GM12875 (cell line): ENCODE data around the gene ROBO1.

Source experiments
- H3K4me3 ChIP-seq: one replicate; pipeline ENCODE4 v1.5.1; 2011; ENCODE audit warnings: low read depth, low read length, control low read depth
- CTCF ChIP-seq: IDR thresholded peaks from 2 replicates; pipeline ENCODE4 v1.5.1; 2011; ENCODE audit warnings: low read depth, mild to moderate bottlenecking, control low read depth, inconsistent platforms, low read length, moderate library complexity, borderline replicate concordance; ENCODE audit not compliant: insufficient read depth

ROBO1 gene

DNA sequence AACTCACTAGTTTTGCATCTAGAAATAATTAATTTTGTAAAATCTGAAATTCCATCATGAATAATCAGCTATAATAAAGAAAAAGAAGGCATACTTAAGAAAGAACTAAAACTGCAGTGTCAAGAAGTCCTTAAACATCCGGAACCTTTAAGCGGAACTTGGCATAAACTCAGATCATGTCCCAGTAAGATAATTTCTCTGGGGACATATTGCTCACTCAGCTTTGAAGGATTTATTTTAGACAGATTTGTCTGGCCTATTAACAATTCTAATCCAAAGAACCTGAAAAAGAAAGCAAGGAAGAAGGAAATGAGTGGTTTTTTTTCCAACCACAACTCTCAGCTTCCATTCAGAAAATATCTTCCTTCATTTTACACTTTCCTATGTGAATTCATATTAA lies 850.3 kb downstream of the ROBO1 start:
- no peak overlapping the region for H3K4me3 ChIP-seq
- TF ChIP-seq CTCF: no peak

- H3K4me3 ChIP-seq: no peak overlapping the region
- TF ChIP-seq CTCF: no peak
Measured at GRCh38 chr3:78913711-78914110, 854.1 kb downstream of the ROBO1 start.

- H3K4me3 ChIP-seq: no peak overlapping the region
Measured at GRCh38 chr3:78912687-78913086, 855.1 kb downstream of the ROBO1 start.

DNA sequence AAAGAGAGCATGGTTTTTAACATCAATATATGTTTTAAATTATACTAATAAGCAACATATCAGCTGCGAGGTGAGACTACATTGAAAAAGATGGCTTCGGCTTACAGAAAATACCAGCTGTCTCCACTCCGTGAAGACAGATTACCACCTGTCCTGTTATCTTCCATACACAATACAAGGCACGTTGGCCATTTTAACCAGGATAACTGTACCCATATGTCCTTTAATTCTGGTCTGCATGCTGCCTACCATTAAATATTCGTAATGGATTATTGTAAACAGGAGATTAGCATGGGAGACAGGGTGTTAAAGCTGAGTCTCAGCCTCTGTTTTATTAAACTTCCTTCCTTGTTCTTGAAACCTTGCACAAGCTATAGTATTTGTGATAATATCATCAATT lies 855.5 kb downstream of the ROBO1 start:
- H3K4me3 ChIP-seq: no peak overlapping the region
- TF ChIP-seq CTCF: no peak

More at GRCh38 chr3:78912687-78913086, 855.1 kb downstream of the ROBO1 start:
- TF ChIP-seq CTCF: no peak

- H3K4me3 ChIP-seq: no peak overlapping the region
- TF ChIP-seq CTCF: no peak
Measured at GRCh38 chr3:78911394-78911793, 856.4 kb downstream of the ROBO1 start.

DNA sequence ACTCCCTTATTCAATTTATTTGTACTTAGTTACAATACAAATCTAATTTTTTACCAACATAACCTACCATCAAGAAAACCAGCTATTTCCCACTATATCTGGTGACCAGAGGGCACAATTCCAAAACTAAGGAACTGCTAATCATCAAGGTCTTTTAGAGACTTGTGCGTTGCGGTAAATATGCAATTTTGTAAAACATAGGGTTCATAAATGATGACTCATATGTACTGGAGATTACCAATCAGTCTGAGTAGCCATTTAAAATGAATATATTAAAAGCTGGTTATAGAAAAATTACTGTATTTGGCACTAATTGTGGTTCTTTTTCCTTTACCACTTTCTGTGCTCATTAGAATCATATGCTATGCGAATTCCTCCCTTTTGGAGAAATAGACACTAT lies 859.6 kb downstream of the ROBO1 start:
- no peak for TF ChIP-seq CTCF
- H3K4me3 ChIP-seq: no peak overlapping the region

GRCh38 chr3:78907367-78907766 lies 860.4 kb downstream of the ROBO1 start:
- TF ChIP-seq CTCF: no peak
- no peak overlapping the region for H3K4me3 ChIP-seq
